SK-N-SH (cell line): Measurements from ENCODE around the gene MAML3. TPM values are rescaled to one million over a fixed set of nuclear protein-coding genes. Genes with fewer than 3 reads are reported as not detected.

Experiments
- CTCF ChIA-PET: fragments of 300-600, 350-600 bp; formaldehyde crosslinking; extraction: SDS; loops from one replicate; lab custom pipeline; 2021; lab: Yijun Ruan, JAX
- POLR2A ChIA-PET: fragments of 350-600 bp; sonication (Branson Sonifier 250); formaldehyde crosslinking; extraction: SDS; loops from one replicate; lab custom pipeline; 2020; ENCODE audit warnings: antibody characterized with exemption, inconsistent platforms; lab: Yijun Ruan, JAX
- DNase-seq: peaks from one replicate; pipeline ENCODE4 v3.0.0; 2012
- H2AFZ ChIP-seq: fragments of 200-600 bp; sonication (generic); 2 replicates; pipeline ENCODE4 v1.8.1; 2016; ENCODE audit warnings: antibody characterized with exemption, mild to moderate bottlenecking, low read depth
- H3F3A ChIP-seq: fragments of 200-600 bp; sonication (generic); replicated peaks from 2 replicates; pipeline ENCODE3; 2016; ENCODE audit warnings: antibody characterized with exemption, mild to moderate bottlenecking; ENCODE audit not compliant: insufficient read depth
- H3K27ac ChIP-seq, 2 experiments: fragments of 200-500 bp in 1 of 2; fragments of 200-600 bp in 1 of 2; sonication (Bioruptor generic) in 1 of 2; sonication (generic), shearing (Covaris generic) in 1 of 2; 2 replicates each; pipeline versions ENCODE4 v1.5.1 to v1.6.1; 2014 to 2016; ENCODE audit warnings: low read depth in 2 of 2, inconsistent platforms in 1 of 2, low read length in 1 of 2, mild to moderate bottlenecking in 1 of 2, mixed read lengths in 1 of 2
- H3K27me3 ChIP-seq: fragments of 200-600 bp; sonication (generic), shearing (Covaris generic); 2 replicates; pipeline ENCODE4 v1.6.1; 2016; ENCODE audit warnings: mixed run types; ENCODE audit not compliant: insufficient read depth
- H3K36me3 ChIP-seq, 2 experiments: fragments of 200-500 bp in 1 of 2; fragments of 200-600 bp in 1 of 2; sonication (Bioruptor generic) in 1 of 2; sonication (generic) in 1 of 2; replicated peaks in 1 of 2; 2 replicates each; pipeline versions ENCODE3 to v1.5.1; 2014 to 2016; ENCODE audit warnings: low read length in 1 of 2, mild to moderate bottlenecking in 1 of 2; ENCODE audit not compliant: insufficient read depth in 2 of 2, control insufficient read depth in 1 of 2
- H3K4me1 ChIP-seq, 2 experiments: fragments of 200-500 bp in 1 of 2; fragments of 200-600 bp in 1 of 2; sonication (Bioruptor generic) in 1 of 2; sonication (generic), shearing (Covaris generic) in 1 of 2; 2 replicates each; pipeline versions ENCODE4 v1.5.1 to v1.6.1; 2014 to 2016; ENCODE audit warnings: low read depth in 1 of 2, low read length in 1 of 2, mixed run types in 1 of 2; ENCODE audit not compliant: insufficient read depth in 2 of 2, control insufficient read depth in 1 of 2
- H3K4me2 ChIP-seq: fragments of 200-600 bp; sonication (generic), shearing (Covaris generic); 2 replicates; pipeline ENCODE4 v1.6.1; 2017; ENCODE audit warnings: mixed run types
- H3K4me3 ChIP-seq, 2 experiments: fragments of 200-500 bp in 1 of 2; fragments of 200-600 bp in 1 of 2; sonication (Bioruptor generic) in 1 of 2; sonication (generic), shearing (Covaris generic) in 1 of 2; 2 replicates each; pipeline versions ENCODE4 v1.5.1 to v1.8.1; 2014 to 2016; ENCODE audit warnings: low read depth in 2 of 2, inconsistent platforms in 1 of 2, low read length in 1 of 2, mild to moderate bottlenecking in 1 of 2, mixed read lengths in 1 of 2, moderate library complexity in 1 of 2
- H3K79me2 ChIP-seq: fragments of 200-600 bp; sonication (generic); 2 replicates; pipeline ENCODE4 v1.8.1; 2017; ENCODE audit warnings: mild to moderate bottlenecking; ENCODE audit not compliant: insufficient read depth
- H3K9ac ChIP-seq: fragments of 200-600 bp; sonication (generic); 2 replicates; pipeline ENCODE4 v1.6.1; 2017; ENCODE audit warnings: mixed run types
- H3K9me2 ChIP-seq: fragments of 200-600 bp; sonication (generic); 2 replicates; pipeline ENCODE4 v1.6.1; 2017; ENCODE audit warnings: mixed run types
- H3K9me3 ChIP-seq: fragments of 200-600 bp; sonication (generic); 2 replicates; pipeline ENCODE4 v1.6.1; 2017; ENCODE audit warnings: mixed run types, mild to moderate bottlenecking, moderate library complexity
- H4K20me1 ChIP-seq: fragments of 200-600 bp; sonication (generic); 2 replicates; pipeline ENCODE4 v1.6.1; 2017; ENCODE audit warnings: mild to moderate bottlenecking, mixed run types; ENCODE audit not compliant: insufficient read depth
- CHD2 ChIP-seq: fragments of 150-350 bp; IDR thresholded peaks from 2 replicates; pipeline ENCODE4 v1.6.1; 2018; ENCODE audit warnings: low read length; ENCODE audit not compliant: partially characterized antibody
- CTCF ChIP-seq: fragments of 200-600 bp; sonication (generic); IDR thresholded peaks from 2 replicates; pipeline ENCODE4 v1.6.1; 2017; ENCODE audit warnings: antibody characterized with exemption, mild to moderate bottlenecking, moderate library complexity
- FOSL2 ChIP-seq: IDR thresholded peaks from 2 replicates; pipeline ENCODE4 v1.4.0; 2012; ENCODE audit warnings: low read depth, mild to moderate bottlenecking, moderate library complexity, borderline replicate concordance
- FOXJ3 ChIP-seq: sonication (generic); formaldehyde crosslinking; IDR thresholded peaks from 2 replicates; pipeline ENCODE4 v1.5.1; 2020; ENCODE audit warnings: mild to moderate bottlenecking, missing genetic modification reagents
- GABPA ChIP-seq: IDR thresholded peaks from 2 replicates; pipeline ENCODE4 v1.4.0; 2012; ENCODE audit warnings: low read depth, mild to moderate bottlenecking
- GATA2 ChIP-seq: sonication (generic); formaldehyde crosslinking; IDR thresholded peaks from 2 replicates; pipeline ENCODE4 v1.5.0; 2020; ENCODE audit warnings: mild to moderate bottlenecking, missing genetic modification reagents
- JUND ChIP-seq: IDR thresholded peaks from 2 replicates; pipeline ENCODE4 v1.4.0; 2012
- NRF1 ChIP-seq: IDR thresholded peaks from 2 replicates; pipeline ENCODE4 v1.6.1; 2012; ENCODE audit warnings: low read depth, mild to moderate bottlenecking, low read length
- PBX3 ChIP-seq: IDR thresholded peaks from 2 replicates; pipeline ENCODE4; 2012
- POLR2AphosphoS5 ChIP-seq: IDR thresholded peaks from 2 replicates; pipeline ENCODE4 v1.6.1; 2012; ENCODE audit warnings: low read depth, low read length
- RAD21 ChIP-seq: IDR thresholded peaks from 2 replicates; pipeline ENCODE4 v1.6.1; 2012; ENCODE audit warnings: mild to moderate bottlenecking, low read length
- REST ChIP-seq: IDR thresholded peaks from 2 replicates; pipeline ENCODE4 v1.6.1; 2012; ENCODE audit warnings: mild to moderate bottlenecking, low read depth, low read length, moderate library complexity
- RXRA ChIP-seq: IDR thresholded peaks from 2 replicates; pipeline ENCODE4 v1.4.0; 2012; ENCODE audit warnings: low read depth, mild to moderate bottlenecking, borderline replicate concordance
- TEAD4 ChIP-seq: IDR thresholded peaks from 2 replicates; pipeline ENCODE4 v1.4.0; 2012; ENCODE audit warnings: mild to moderate bottlenecking, borderline replicate concordance; ENCODE audit not compliant: insufficient read depth
- USF1 ChIP-seq: IDR thresholded peaks from 2 replicates; pipeline ENCODE4 v1.4.0; 2012; ENCODE audit warnings: low read depth, borderline replicate concordance
- YY1 ChIP-seq: IDR thresholded peaks from 2 replicates; pipeline ENCODE4 v1.4.0; 2012; ENCODE audit warnings: low read depth, mild to moderate bottlenecking
- WGBS: methylation state at CpG from one replicate; pipeline ENCODE4 v1.1.6; 2017; ENCODE audit warnings: low lambda C conversion rate; 5-methylcytosine and 5-hydroxymethylcytosine counted together
- polyA plus RNA-seq, 3 experiments: library from polyadenylated mRNA; depleted of rRNA; stranded (reverse); fragments of >200 nt; gene quantifications; 2 replicates each; pipeline ENCODE4 v1.2.3, GENCODE V29; 2012
- TF ChIP-seq, protein P1 (sequence below): fragments of 150-350 bp; IDR thresholded peaks from 2 replicates; pipeline ENCODE4 v1.6.1; 2016; ENCODE audit warnings: mild to moderate bottlenecking, low read depth, low read length

The MAML3 gene
- polyA plus RNA-seq, 1 of the 3 experiments (the other 2 are of a cell fraction), result 5.3 TPM

DNA sequence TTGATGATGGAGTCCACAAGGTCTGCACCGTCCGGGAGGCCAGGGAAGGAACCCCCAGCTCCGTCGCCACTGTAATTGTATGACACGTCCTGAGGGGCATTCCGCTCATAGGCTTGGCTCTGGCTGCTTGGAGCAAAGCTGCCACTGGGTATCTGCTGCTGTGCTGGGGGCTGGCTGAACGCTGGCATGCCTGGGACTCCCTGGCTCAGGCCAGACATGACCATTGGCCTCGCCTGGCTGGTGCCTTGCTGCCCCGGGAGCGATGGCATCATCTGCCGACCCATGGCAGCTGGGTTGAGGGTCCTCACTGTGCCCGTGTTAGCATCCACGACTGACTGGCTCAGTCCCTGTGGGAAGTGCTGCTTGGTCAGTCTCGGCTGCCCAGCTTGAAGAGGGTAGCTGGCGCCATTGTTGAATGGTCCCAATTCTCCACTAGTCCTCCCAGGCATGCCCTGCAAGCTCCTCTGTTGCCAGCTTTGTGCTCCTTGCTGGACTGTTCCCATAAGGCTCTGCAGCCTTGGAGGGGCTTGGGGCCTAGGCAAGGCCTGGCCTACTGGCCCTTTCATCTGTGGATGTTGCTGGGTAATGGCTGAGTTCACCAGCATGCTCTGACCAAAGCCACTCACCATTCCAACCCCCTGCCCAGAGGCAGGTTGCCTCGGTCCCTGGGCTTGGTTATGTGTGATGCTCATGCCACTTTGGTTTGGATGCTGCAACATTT lies 434.4 kb downstream of the MAML3 start (continued):
- no peak for TF ChIP-seq CTCF
- TF ChIP-seq CHD2, result no peak
- TF ChIP-seq GABPA, result no peak
- TF ChIP-seq, protein P1, sequence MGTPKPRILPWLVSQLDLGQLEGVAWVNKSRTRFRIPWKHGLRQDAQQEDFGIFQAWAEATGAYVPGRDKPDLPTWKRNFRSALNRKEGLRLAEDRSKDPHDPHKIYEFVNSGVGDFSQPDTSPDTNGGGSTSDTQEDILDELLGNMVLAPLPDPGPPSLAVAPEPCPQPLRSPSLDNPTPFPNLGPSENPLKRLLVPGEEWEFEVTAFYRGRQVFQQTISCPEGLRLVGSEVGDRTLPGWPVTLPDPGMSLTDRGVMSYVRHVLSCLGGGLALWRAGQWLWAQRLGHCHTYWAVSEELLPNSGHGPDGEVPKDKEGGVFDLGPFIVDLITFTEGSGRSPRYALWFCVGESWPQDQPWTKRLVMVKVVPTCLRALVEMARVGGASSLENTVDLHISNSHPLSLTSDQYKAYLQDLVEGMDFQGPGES, result no peak
- no peak for TF ChIP-seq PBX3
- no peak for TF ChIP-seq JUND
- no peak for TF ChIP-seq FOSL2
- no peak for TF ChIP-seq RXRA
- TF ChIP-seq USF1, result no peak
- no peak for TF ChIP-seq TEAD4
- no peak for TF ChIP-seq YY1

DNA sequence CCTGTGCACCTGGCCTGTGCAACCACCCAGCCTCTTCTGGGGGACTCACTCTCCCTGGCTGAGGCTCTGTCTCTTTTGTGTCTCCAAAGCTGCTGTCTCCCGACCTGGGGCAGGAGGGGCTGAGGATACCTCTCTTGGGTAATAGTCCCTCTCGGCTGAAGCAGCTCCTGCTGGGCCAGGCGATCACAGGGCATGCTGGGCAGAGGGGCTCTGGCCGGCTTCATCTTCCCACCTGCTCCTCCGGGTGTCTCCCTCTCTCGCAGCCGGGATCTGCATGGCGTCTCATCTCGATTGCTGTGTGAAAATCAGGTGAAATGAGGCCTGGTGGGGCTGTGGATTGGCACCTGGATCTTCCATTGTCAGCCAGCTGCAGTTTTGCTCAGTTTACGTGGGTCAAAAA lies 435.2 kb downstream of the MAML3 start:
- WGBS, result 94% methylated on average over 8 of the region's 10 CpGs
- Histone ChIP-seq H3K9me3 (no peaks in the 10 kb centered on the region), H3K4me2 (no peak overlapping the region), H3F3A (peaks cover 3% of the 10 kb centered on the region), H3K9ac (no peak overlapping the region), H3K79me2 (no peaks in the 10 kb centered on the region), H3K27ac (no peak overlapping the region; a peak in 1 of 4 replicates), H3K36me3 (peaks cover 4 to 46% of the 10 kb centered on the region in 2 experiments), H2AFZ (no peak overlapping the region), H3K4me3 (no peak overlapping the region), H4K20me1 (no peaks in the 10 kb centered on the region), H3K9me2 (no peaks in the 10 kb centered on the region), H3K4me1 (peaks cover 0 to 10% of the 10 kb centered on the region in 2 experiments; a peak in 2 of 4 replicates), H3K27me3 (no peaks in the 10 kb centered on the region)
- ChIA-PET CTCF (interaction anchor here (0.6 to 1.4 kb wide), 4 partner anchors 12 to 62 kb away, joined by 3 to 4 read pairs (median 3); no protein-coding TSS in a partner anchor), POLR2A (no interaction called here)
- DNase-seq, result no peak
- TF ChIP-seq RAD21 (no peak), FOXJ3 (CRISPR knock-in tag) (no peak), CTCF (no peak), POLR2AphosphoS5 (no peak), NRF1 (no peak), REST (no peak), TEAD4 (no peak), USF1 (no peak), GABPA (no peak), GATA2 (CRISPR knock-in tag) (no peak)
